GM12878 (cell line): Measurements from ENCODE around the gene ZNF878. TPM values are rescaled to one million over a fixed set of nuclear protein-coding genes. Genes with fewer than 3 reads are reported as not detected.

Source experiments
- ATAC-seq: fragments of 200-7000 bp; cut with Tn5 transposase; 3 replicates; pipeline ENCODE4 v1.9.1; 2020; ENCODE audit warnings: mild to moderate bottlenecking, moderate library complexity
- BruUV-seq: library from RNA; stranded (reverse); fragments of 400-500 nt; replicated peaks from 2 replicates; lab custom pipeline; 2021; lab: Mats Ljungman, UMichigan
- CTCF ChIA-PET: fragments of 300-600 bp; sonication (Branson Sonifier 250); formaldehyde crosslinking; extraction: SDS; loops from one replicate; lab custom pipeline; 2021; ENCODE audit warnings: inconsistent platforms; lab: Yijun Ruan, JAX
- POLR2A ChIA-PET: fragments of 350-600 bp; formaldehyde crosslinking; extraction: SDS; loops from one replicate; lab custom pipeline; 2021; ENCODE audit warnings: inconsistent platforms; lab: Charles Lee
- RAD21 ChIA-PET: fragments of 300-600 bp; sonication (Branson Sonifier 250); formaldehyde crosslinking; loops from one replicate; lab custom pipeline; 2023; ENCODE audit warnings: antibody characterized with exemption; ENCODE audit not compliant: unreplicated experiment; lab: Charles Lee
- SMC1A ChIA-PET: fragments of 300-600 bp; sonication (Branson Sonifier 250); formaldehyde crosslinking; loops from one replicate; lab custom pipeline; 2023; ENCODE audit not compliant: unreplicated experiment, uncharacterized antibody; lab: Charles Lee
- DNase-seq: peaks from one replicate; pipeline ENCODE4 v3.0.0-alpha.2; 2011; ENCODE audit warnings: low read depth, low spot score
- FAIRE-seq: peaks from 3 replicates; lab custom pipeline; 2011; peaks lifted over from hg19 to GRCh38; lab: Jason Lieb, UNC
- H2AFZ ChIP-seq: 2 replicates; pipeline ENCODE4 v1.6.0; 2011; ENCODE audit warnings: low read depth, low read length, control low read depth; ENCODE audit not compliant: control insufficient read depth
- H3K27ac ChIP-seq: 2 replicates; pipeline ENCODE4 v1.5.1; 2011; ENCODE audit warnings: control low read depth; ENCODE audit not compliant: control insufficient read depth, insufficient read depth
- H3K27me3 ChIP-seq, 2 experiments: replicated peaks in 1 of 2; 2 replicates each; pipeline versions ENCODE4 v1.6.0 to v1.6.1; 2011; ENCODE audit warnings: low read length in 1 of 2; ENCODE audit not compliant: control insufficient read depth in 2 of 2, insufficient read depth in 2 of 2
- H3K36me3 ChIP-seq, 2 experiments: 2 replicates each; pipeline ENCODE4 v1.5.1; 2011; ENCODE audit warnings: low read length in 1 of 2; ENCODE audit not compliant: control insufficient read depth in 2 of 2, insufficient read depth in 2 of 2
- H3K4me1 ChIP-seq: 2 replicates; pipeline ENCODE4 v1.6.1; 2011; ENCODE audit warnings: mild to moderate bottlenecking, low read length, moderate library complexity, mixed read lengths; ENCODE audit not compliant: control insufficient read depth, insufficient read depth
- H3K4me2 ChIP-seq: 2 replicates; pipeline ENCODE4 v1.6.0; 2011; ENCODE audit warnings: control low read depth; ENCODE audit not compliant: control insufficient read depth, insufficient read depth
- H3K4me3 ChIP-seq: fragments of 200-600 bp; sonication (generic); 2 replicates; pipeline ENCODE4 v1.5.1; 2016
- H3K79me2 ChIP-seq: 2 replicates; pipeline ENCODE4 v1.6.0; 2011; ENCODE audit warnings: low read length; ENCODE audit not compliant: control insufficient read depth, insufficient read depth
- H3K9ac ChIP-seq: 2 replicates; pipeline ENCODE4 v1.8.0; 2011; ENCODE audit warnings: low read length, control low read depth, mixed read lengths; ENCODE audit not compliant: control insufficient read depth, insufficient read depth
- H3K9me3 ChIP-seq: replicated peaks from 3 replicates; pipeline ENCODE4 v1.5.1; 2011; ENCODE audit warnings: mild to moderate bottlenecking, low read length; ENCODE audit not compliant: control insufficient read depth, insufficient read depth
- H4K20me1 ChIP-seq: 2 replicates; pipeline ENCODE4 v1.6.0; 2011; ENCODE audit not compliant: control insufficient read depth, insufficient read depth
- ASH2L ChIP-seq: fragments of 300-600, 200-600 bp; sonication (generic); IDR thresholded peaks from 2 replicates; pipeline ENCODE4 v1.6.1; 2017; ENCODE audit warnings: low read depth, mild to moderate bottlenecking, borderline replicate concordance
- CBFB ChIP-seq: IDR thresholded peaks from 2 replicates; pipeline ENCODE4 v1.6.1; 2016; ENCODE audit warnings: antibody characterized with exemption, low read depth
- HDGF ChIP-seq: fragments of 450-650 bp; IDR thresholded peaks from 2 replicates; pipeline ENCODE4 v1.6.1; 2016; ENCODE audit warnings: antibody characterized with exemption
- KLF5 ChIP-seq: fragments of 450-650 bp; IDR thresholded peaks from 2 replicates; pipeline ENCODE4 v1.6.1; 2014; ENCODE audit warnings: mild to moderate bottlenecking; ENCODE audit not compliant: partially characterized antibody
- LARP7 ChIP-seq: fragments of 450-650 bp; IDR thresholded peaks from 2 replicates; pipeline ENCODE4 v1.6.1; 2017; ENCODE audit warnings: mild to moderate bottlenecking
- MTA2 ChIP-seq: fragments of 450-650 bp; IDR thresholded peaks from 2 replicates; pipeline ENCODE4 v1.6.1; 2016; ENCODE audit warnings: low read depth, mild to moderate bottlenecking, moderate library complexity
- MYB ChIP-seq: fragments of 150-350 bp; IDR thresholded peaks from 2 replicates; pipeline ENCODE4 v1.6.1; 2014; ENCODE audit warnings: mild to moderate bottlenecking, low read depth, low read length, borderline replicate concordance
- STAT3 ChIP-seq: IDR thresholded peaks from 2 replicates; pipeline ENCODE4 v1.6.1; 2011; ENCODE audit warnings: low read depth, low read length, improper control_type of control experiment
- ZNF274 ChIP-seq: IDR thresholded peaks from one replicate; pipeline ENCODE4 v1.8.0; 2011; ENCODE audit not compliant: insufficient read length, insufficient read depth
- WGBS: methylation state at CpG from one replicate; pipeline ENCODE4 v1.1.6; 2016; ENCODE audit warnings: low lambda C conversion rate; ENCODE audit not compliant: insufficient replicate concordance, insufficient coverage; ENCODE audit errors: missing lambda C conversion rate; 5-methylcytosine and 5-hydroxymethylcytosine counted together
- in situ Hi-C: fragments of 300-500 bp; cut with MboI; formaldehyde crosslinking; loops from 9 replicates; pipeline ENCODE4 v1.14.3; 2018; ENCODE audit warnings: mixed read lengths
- intact Hi-C: fragments of 100-400 bp; cut with micrococcal nuclease; formaldehyde crosslinking; loops from one replicate; pipeline ENCODE4 v1.14.2; 2022; ENCODE audit not compliant: unreplicated experiment
- polyA plus RNA-seq, 11 experiments: library from polyadenylated mRNA; depleted of rRNA in 4 of 11; unstranded in 6 of 11; stranded (reverse) in 5 of 11; fragments of >200 nt; fragmentation: Nextera tagmentation in 4 of 11; fragmentation: Illumina TruSeq in 1 of 11; extraction: Ambion mirVana in 4 of 11; extraction: Trizol in 1 of 11; gene quantifications; 1 replicate in 1 of 11; 2 replicates in 10 of 11; pipeline versions ENCODE4 v1.2.1 to v1.2.3, GENCODE V29; 2011 to 2016; ENCODE audit warnings: inconsistent platforms in 2 of 11, missing spikeins in 2 of 11, low read depth in 1 of 11
- total RNA-seq, 4 experiments: library from RNA; depleted of rRNA in 3 of 4; stranded (reverse); fragments of >200 nt in 3 of 4; fragmentation: Illumina TruSeq in 1 of 4; extraction: Trizol in 1 of 4; gene quantifications; 2 replicates each; pipeline versions ENCODE4 v1.2.1 to v1.2.3, GENCODE V29; 2013 to 2021
- TF ChIP-seq, protein P1 (sequence below): fragments of 450-650 bp; IDR thresholded peaks from 2 replicates; pipeline ENCODE4 v1.6.1; 2017; ENCODE audit warnings: mild to moderate bottlenecking, low read depth, inconsistent platforms; ENCODE audit not compliant: poor library complexity, severe bottlenecking
- TF ChIP-seq, protein P2 (sequence below): fragments of 150-350 bp; IDR thresholded peaks from 2 replicates; pipeline ENCODE4 v1.6.1; 2016; ENCODE audit warnings: low read depth, low read length
- TF ChIP-seq, protein P3 (sequence below): fragments of 450-650 bp; IDR thresholded peaks from 2 replicates; pipeline ENCODE4 v1.6.1; 2017; ENCODE audit warnings: low read depth, mild to moderate bottlenecking, moderate library complexity

Gene ZNF878
- total and polyA plus RNA-seq, 10 of the 15 experiments (the other 5 are each of a cell fraction or from before 2014, with no cell fraction given): 0.24 to 1.3 (median 0.71) TPM

DNA sequence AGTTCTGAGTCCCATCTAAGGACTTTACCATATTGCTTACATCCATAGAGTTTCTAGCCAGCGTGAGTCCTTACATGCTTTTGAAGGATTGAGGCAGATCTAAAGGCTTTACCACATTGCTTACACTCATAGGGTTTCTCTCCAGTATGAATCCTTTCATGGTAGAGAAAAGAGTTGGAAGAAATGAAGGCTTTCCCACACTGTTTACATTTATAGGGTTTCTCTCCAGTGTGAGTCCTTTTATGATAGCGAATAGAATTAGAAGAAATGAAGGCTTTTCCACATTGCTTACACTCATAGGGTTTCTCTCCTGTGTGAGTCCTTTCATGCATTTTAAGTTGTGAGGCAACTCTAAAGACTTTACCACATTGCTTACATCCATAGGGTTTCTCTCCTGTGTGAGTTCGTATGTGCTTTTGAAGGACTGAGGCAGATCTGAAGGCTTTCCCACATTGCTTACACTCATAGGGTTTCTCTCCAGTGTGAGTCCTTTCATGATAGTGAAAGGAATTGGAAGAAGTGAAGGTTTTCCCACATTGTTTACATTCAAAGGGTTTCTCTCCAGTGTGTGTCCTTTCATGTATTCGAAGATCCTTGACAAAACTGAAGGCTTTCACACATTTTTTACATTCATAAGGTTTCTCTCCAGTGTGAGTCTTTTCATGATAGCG, 8.9 kb downstream of the ZNF878 start:
- no peaks in the 10 kb centered on the region for H3K4me1 ChIP-seq
- no peak overlapping the region for H3K4me3 ChIP-seq
- WGBS: 85% methylated on average over 5 of the region's 5 CpGs
- H3K9ac ChIP-seq: no peak overlapping the region
- peaks cover 0 to 3% of the 10 kb centered on the region in 2 experiments; a peak in 2 of 4 replicates for H3K36me3 ChIP-seq
- ChIA-PET POLR2A (no interaction called here), SMC1A (no interaction called here), CTCF (no interaction called here), RAD21 (no interaction called here)
- FAIRE-seq: no peak
- intact Hi-C loops (no loop called here), in situ Hi-C loops (no loop called here)
- TF ChIP-seq ZNF274 (peak; percentile 33), MTA2 (no peak), ASH2L (no peak), CBFB (no peak), STAT3 (no peak), KLF5 (peak; percentile 95), HDGF (no peak), LARP7 (no peak), MYB (no peak)
- TF ChIP-seq, protein P1, sequence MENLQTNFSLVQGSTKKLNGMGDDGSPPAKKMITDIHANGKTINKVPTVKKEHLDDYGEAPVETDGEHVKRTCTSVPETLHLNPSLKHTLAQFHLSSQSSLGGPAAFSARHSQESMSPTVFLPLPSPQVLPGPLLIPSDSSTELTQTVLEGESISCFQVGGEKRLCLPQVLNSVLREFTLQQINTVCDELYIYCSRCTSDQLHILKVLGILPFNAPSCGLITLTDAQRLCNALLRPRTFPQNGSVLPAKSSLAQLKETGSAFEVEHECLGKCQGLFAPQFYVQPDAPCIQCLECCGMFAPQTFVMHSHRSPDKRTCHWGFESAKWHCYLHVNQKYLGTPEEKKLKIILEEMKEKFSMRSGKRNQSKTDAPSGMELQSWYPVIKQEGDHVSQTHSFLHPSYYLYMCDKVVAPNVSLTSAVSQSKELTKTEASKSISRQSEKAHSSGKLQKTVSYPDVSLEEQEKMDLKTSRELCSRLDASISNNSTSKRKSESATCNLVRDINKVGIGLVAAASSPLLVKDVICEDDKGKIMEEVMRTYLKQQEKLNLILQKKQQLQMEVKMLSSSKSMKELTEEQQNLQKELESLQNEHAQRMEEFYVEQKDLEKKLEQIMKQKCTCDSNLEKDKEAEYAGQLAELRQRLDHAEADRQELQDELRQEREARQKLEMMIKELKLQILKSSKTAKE: peak; percentile 25
- TF ChIP-seq, protein P2, sequence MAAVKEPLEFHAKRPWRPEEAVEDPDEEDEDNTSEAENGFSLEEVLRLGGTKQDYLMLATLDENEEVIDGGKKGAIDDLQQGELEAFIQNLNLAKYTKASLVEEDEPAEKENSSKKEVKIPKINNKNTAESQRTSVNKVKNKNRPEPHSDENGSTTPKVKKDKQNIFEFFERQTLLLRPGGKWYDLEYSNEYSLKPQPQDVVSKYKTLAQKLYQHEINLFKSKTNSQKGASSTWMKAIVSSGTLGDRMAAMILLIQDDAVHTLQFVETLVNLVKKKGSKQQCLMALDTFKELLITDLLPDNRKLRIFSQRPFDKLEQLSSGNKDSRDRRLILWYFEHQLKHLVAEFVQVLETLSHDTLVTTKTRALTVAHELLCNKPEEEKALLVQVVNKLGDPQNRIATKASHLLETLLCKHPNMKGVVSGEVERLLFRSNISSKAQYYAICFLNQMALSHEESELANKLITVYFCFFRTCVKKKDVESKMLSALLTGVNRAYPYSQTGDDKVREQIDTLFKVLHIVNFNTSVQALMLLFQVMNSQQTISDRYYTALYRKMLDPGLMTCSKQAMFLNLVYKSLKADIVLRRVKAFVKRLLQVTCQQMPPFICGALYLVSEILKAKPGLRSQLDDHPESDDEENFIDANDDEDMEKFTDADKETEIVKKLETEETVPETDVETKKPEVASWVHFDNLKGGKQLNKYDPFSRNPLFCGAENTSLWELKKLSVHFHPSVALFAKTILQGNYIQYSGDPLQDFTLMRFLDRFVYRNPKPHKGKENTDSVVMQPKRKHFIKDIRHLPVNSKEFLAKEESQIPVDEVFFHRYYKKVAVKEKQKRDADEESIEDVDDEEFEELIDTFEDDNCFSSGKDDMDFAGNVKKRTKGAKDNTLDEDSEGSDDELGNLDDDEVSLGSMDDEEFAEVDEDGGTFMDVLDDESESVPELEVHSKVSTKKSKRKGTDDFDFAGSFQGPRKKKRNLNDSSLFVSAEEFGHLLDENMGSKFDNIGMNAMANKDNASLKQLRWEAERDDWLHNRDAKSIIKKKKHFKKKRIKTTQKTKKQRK: no peak
- TF ChIP-seq, protein P3, sequence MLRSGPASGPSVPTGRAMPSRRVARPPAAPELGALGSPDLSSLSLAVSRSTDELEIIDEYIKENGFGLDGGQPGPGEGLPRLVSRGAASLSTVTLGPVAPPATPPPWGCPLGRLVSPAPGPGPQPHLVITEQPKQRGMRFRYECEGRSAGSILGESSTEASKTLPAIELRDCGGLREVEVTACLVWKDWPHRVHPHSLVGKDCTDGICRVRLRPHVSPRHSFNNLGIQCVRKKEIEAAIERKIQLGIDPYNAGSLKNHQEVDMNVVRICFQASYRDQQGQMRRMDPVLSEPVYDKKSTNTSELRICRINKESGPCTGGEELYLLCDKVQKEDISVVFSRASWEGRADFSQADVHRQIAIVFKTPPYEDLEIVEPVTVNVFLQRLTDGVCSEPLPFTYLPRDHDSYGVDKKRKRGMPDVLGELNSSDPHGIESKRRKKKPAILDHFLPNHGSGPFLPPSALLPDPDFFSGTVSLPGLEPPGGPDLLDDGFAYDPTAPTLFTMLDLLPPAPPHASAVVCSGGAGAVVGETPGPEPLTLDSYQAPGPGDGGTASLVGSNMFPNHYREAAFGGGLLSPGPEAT: 0 out of 2 replicates have a peak, but pooled peaks have one; percentile 20
- DNase-seq: no peak
- no peak for ATAC-seq
- no peaks in the 10 kb centered on the region for H4K20me1 ChIP-seq
- no peaks in the 10 kb centered on the region for H3K79me2 ChIP-seq
- TSS peak; percentile 53 for BruUV-seq
- H2AFZ ChIP-seq: no peak overlapping the region
- peaks cover 39% of the 10 kb centered on the region for H3K9me3 ChIP-seq
- no peak overlapping the region for H3K27ac ChIP-seq
- no peaks in the 10 kb centered on the region for H3K27me3 ChIP-seq
- no peak overlapping the region for H3K4me2 ChIP-seq
